ENCODE data around the gene FAN1.

FAN1 gene

GRCh38 chr15:30930422-30930821 is 26.7 kb downstream of the FAN1 start:
- no peaks in the 10 kb centered on the region for H3K27me3 ChIP-seq (replicated peaks; ENCODE audit: control insufficient read depth, insufficient read depth, low read length)
- H3K9me3 ChIP-seq (ENCODE audit: control insufficient read depth, low read length) = no peaks in the 10 kb centered on the region
- no peak overlapping the region for H3K4me3 ChIP-seq (ENCODE audit: low read length)
- H3K9ac ChIP-seq (ENCODE audit: low read length) = no peak overlapping the region
- H3K36me3 ChIP-seq (ENCODE audit: control insufficient read depth, insufficient read depth, low read length, severe bottlenecking) = peaks cover 68% of the 10 kb centered on the region
- no peaks in the 10 kb centered on the region for H3K4me1 ChIP-seq (ENCODE audit: control insufficient read depth, insufficient read depth, low read length)
- no peak for DNase-seq (ENCODE audit: low read depth)

GRCh38 chr15:30933293-30933692 is 29.6 kb downstream of the FAN1 start:
- H3K4me3 ChIP-seq (ENCODE audit: low read length) = no peak overlapping the region
- no peak overlapping the region for H3K9ac ChIP-seq (ENCODE audit: low read length)
- no peaks in the 10 kb centered on the region for H3K4me1 ChIP-seq (ENCODE audit: control insufficient read depth, insufficient read depth, low read length)
- no peaks in the 10 kb centered on the region for H3K9me3 ChIP-seq (ENCODE audit: control insufficient read depth, low read length)
- H3K36me3 ChIP-seq (ENCODE audit: control insufficient read depth, insufficient read depth, low read length, severe bottlenecking) = peaks cover 65% of the 10 kb centered on the region
- DNase-seq (ENCODE audit: low read depth) = no peak
- no peaks in the 10 kb centered on the region for H3K27me3 ChIP-seq (replicated peaks; ENCODE audit: control insufficient read depth, insufficient read depth, low read length)

GRCh38 chr15:30939161-30939560 is 35.4 kb downstream of the FAN1 start:
- Histone ChIP-seq H3K36me3 (ENCODE audit: control insufficient read depth, insufficient read depth, low read length, severe bottlenecking) (peaks cover 94% of the 10 kb centered on the region), H3K27me3 (replicated peaks; ENCODE audit: control insufficient read depth, insufficient read depth, low read length) (no peaks in the 10 kb centered on the region), H3K9me3 (ENCODE audit: control insufficient read depth, low read length) (no peaks in the 10 kb centered on the region), H3K9ac (ENCODE audit: low read length) (no peak overlapping the region), H3K4me1 (ENCODE audit: control insufficient read depth, insufficient read depth, low read length) (no peaks in the 10 kb centered on the region), H3K4me3 (ENCODE audit: low read length) (no peak overlapping the region)
- DNase-seq (ENCODE audit: low read depth) = no peak

GRCh38 chr15:30940359-30940758 is 36.6 kb downstream of the FAN1 start:
- H3K9me3 ChIP-seq (ENCODE audit: control insufficient read depth, low read length) = no peaks in the 10 kb centered on the region
- no peak overlapping the region for H3K4me3 ChIP-seq (ENCODE audit: low read length)
- H3K4me1 ChIP-seq (ENCODE audit: control insufficient read depth, insufficient read depth, low read length) = no peaks in the 10 kb centered on the region
- H3K27me3 ChIP-seq (replicated peaks; ENCODE audit: control insufficient read depth, insufficient read depth, low read length) = no peaks in the 10 kb centered on the region
- no peak overlapping the region for H3K9ac ChIP-seq (ENCODE audit: low read length)
- DNase-seq (ENCODE audit: low read depth) = no peak
- peaks cover 95% of the 10 kb centered on the region for H3K36me3 ChIP-seq (ENCODE audit: control insufficient read depth, insufficient read depth, low read length, severe bottlenecking)

- Histone ChIP-seq H3K4me1 (ENCODE audit: control insufficient read depth, insufficient read depth, low read length) (no peaks in the 10 kb centered on the region), H3K36me3 (ENCODE audit: control insufficient read depth, insufficient read depth, low read length, severe bottlenecking) (peaks cover 97% of the 10 kb centered on the region), H3K27me3 (replicated peaks; ENCODE audit: control insufficient read depth, insufficient read depth, low read length) (no peaks in the 10 kb centered on the region), H3K9me3 (ENCODE audit: control insufficient read depth, low read length) (no peaks in the 10 kb centered on the region), H3K9ac (ENCODE audit: low read length) (no peak overlapping the region), H3K4me3 (ENCODE audit: low read length) (no peak overlapping the region)
- no peak for DNase-seq (ENCODE audit: low read depth)
Observed at GRCh38 chr15:30941520-30941919, 37.8 kb downstream of the FAN1 start.

- Histone ChIP-seq H3K9ac (ENCODE audit: low read length) (no peak overlapping the region), H3K9me3 (ENCODE audit: control insufficient read depth, low read length) (no peaks in the 10 kb centered on the region), H3K36me3 (ENCODE audit: control insufficient read depth, insufficient read depth, low read length, severe bottlenecking) (peaks cover 99% of the 10 kb centered on the region), H3K4me3 (ENCODE audit: low read length) (no peak overlapping the region), H3K4me1 (ENCODE audit: control insufficient read depth, insufficient read depth, low read length) (no peaks in the 10 kb centered on the region), H3K27me3 (replicated peaks; ENCODE audit: control insufficient read depth, insufficient read depth, low read length) (no peaks in the 10 kb centered on the region)
- DNase-seq (ENCODE audit: low read depth) = no peak
Observed at GRCh38 chr15:30943654-30944335, 40.1 kb downstream of the FAN1 start.

GRCh38 chr15:30953183-30953582 is 49.5 kb downstream of the FAN1 start:
- H3K36me3 ChIP-seq (ENCODE audit: control insufficient read depth, insufficient read depth, low read length, severe bottlenecking) = peaks cover 87% of the 10 kb centered on the region
- no peak overlapping the region for H3K9ac ChIP-seq (ENCODE audit: low read length)
- H3K27me3 ChIP-seq (replicated peaks; ENCODE audit: control insufficient read depth, insufficient read depth, low read length) = no peaks in the 10 kb centered on the region
- H3K4me1 ChIP-seq (ENCODE audit: control insufficient read depth, insufficient read depth, low read length) = peaks cover 23% of the 10 kb centered on the region
- DNase-seq (ENCODE audit: low read depth) = no peak
- H3K9me3 ChIP-seq (ENCODE audit: control insufficient read depth, low read length) = peaks cover 8% of the 10 kb centered on the region
- no peak overlapping the region for H3K4me3 ChIP-seq (ENCODE audit: low read length)

GRCh38 chr15:30953731-30954378 is 50.1 kb downstream of the FAN1 start:
- Histone ChIP-seq H3K9me3 (ENCODE audit: control insufficient read depth, low read length) (peaks cover 8% of the 10 kb centered on the region), H3K4me1 (ENCODE audit: control insufficient read depth, insufficient read depth, low read length) (peaks cover 23% of the 10 kb centered on the region), H3K9ac (ENCODE audit: low read length) (no peak overlapping the region), H3K36me3 (ENCODE audit: control insufficient read depth, insufficient read depth, low read length, severe bottlenecking) (peaks cover 87% of the 10 kb centered on the region), H3K27me3 (replicated peaks; ENCODE audit: control insufficient read depth, insufficient read depth, low read length) (no peaks in the 10 kb centered on the region), H3K4me3 (ENCODE audit: low read length) (no peak overlapping the region)
- DNase-seq (ENCODE audit: low read depth) = peak; percentile 68

GRCh38 chr15:30954674-30955073 is 51.0 kb downstream of the FAN1 start:
- H3K27me3 ChIP-seq (replicated peaks; ENCODE audit: control insufficient read depth, insufficient read depth, low read length) = no peaks in the 10 kb centered on the region
- H3K9me3 ChIP-seq (ENCODE audit: control insufficient read depth, low read length) = no peaks in the 10 kb centered on the region
- peaks cover 23% of the 10 kb centered on the region for H3K4me1 ChIP-seq (ENCODE audit: control insufficient read depth, insufficient read depth, low read length)
- no peak overlapping the region for H3K9ac ChIP-seq (ENCODE audit: low read length)
- H3K36me3 ChIP-seq (ENCODE audit: control insufficient read depth, insufficient read depth, low read length, severe bottlenecking) = peaks cover 87% of the 10 kb centered on the region
- H3K4me3 ChIP-seq (ENCODE audit: low read length) = no peak overlapping the region
- peak; percentile 8 for DNase-seq (ENCODE audit: low read depth)

GRCh38 chr15:30956216-30957124 is 52.8 kb downstream of the FAN1 start:
- peaks cover 85% of the 10 kb centered on the region for H3K36me3 ChIP-seq (ENCODE audit: control insufficient read depth, insufficient read depth, low read length, severe bottlenecking)
- no peak overlapping the region for H3K4me3 ChIP-seq (ENCODE audit: low read length)
- DNase-seq (ENCODE audit: low read depth) = no peak
- H3K9me3 ChIP-seq (ENCODE audit: control insufficient read depth, low read length) = no peaks in the 10 kb centered on the region
- H3K9ac ChIP-seq (ENCODE audit: low read length) = no peak overlapping the region
- H3K27me3 ChIP-seq (replicated peaks; ENCODE audit: control insufficient read depth, insufficient read depth, low read length) = no peaks in the 10 kb centered on the region
- peaks cover 23% of the 10 kb centered on the region for H3K4me1 ChIP-seq (ENCODE audit: control insufficient read depth, insufficient read depth, low read length)

- Histone ChIP-seq H3K9ac (ENCODE audit: low read length) (no peak overlapping the region), H3K4me3 (ENCODE audit: low read length) (no peak overlapping the region), H3K4me1 (ENCODE audit: control insufficient read depth, insufficient read depth, low read length) (peaks cover 32% of the 10 kb centered on the region), H3K27me3 (replicated peaks; ENCODE audit: control insufficient read depth, insufficient read depth, low read length) (no peaks in the 10 kb centered on the region), H3K9me3 (ENCODE audit: control insufficient read depth, low read length) (no peaks in the 10 kb centered on the region), H3K36me3 (ENCODE audit: control insufficient read depth, insufficient read depth, low read length, severe bottlenecking) (peaks cover 85% of the 10 kb centered on the region)
- DNase-seq (ENCODE audit: low read depth) = no peak
Observed at GRCh38 chr15:30958219-30958618, 54.5 kb downstream of the FAN1 start.
